PFSK-1 (cell line): ENCODE data around the gene ZNF157.

Source experiments
- FOXP2 ChIP-seq: optimal IDR thresholded peaks from 2 replicates; pipeline ENCODE3; 2011; ENCODE audit warnings: borderline replicate concordance, control low read depth, inconsistent platforms; ENCODE audit not compliant: insufficient read depth; ENCODE audit errors: extremely low read length, extremely low read depth
- POLR2AphosphoS5 ChIP-seq: IDR thresholded peaks from 2 replicates; pipeline ENCODE4 v1.6.1; 2012; ENCODE audit warnings: low read depth, mild to moderate bottlenecking, control low read depth, low read length, moderate library complexity
- REST ChIP-seq, 2 experiments: IDR thresholded peaks; 2 replicates each; pipeline versions ENCODE4 v1.6.1 to v1.8.0; 2011 to 2012; ENCODE audit warnings: low read depth in 2 of 2, low read length in 2 of 2, control low read depth in 1 of 2, inconsistent platforms in 1 of 2, mild to moderate bottlenecking in 1 of 2, moderate library complexity in 1 of 2; ENCODE audit not compliant: insufficient read depth in 1 of 2
- SIN3A ChIP-seq: IDR thresholded peaks from 2 replicates; pipeline ENCODE4 v1.6.1; 2012; ENCODE audit warnings: mild to moderate bottlenecking, low read length, moderate library complexity, borderline replicate concordance; ENCODE audit not compliant: insufficient read depth
- TAF1 ChIP-seq: IDR thresholded peaks from 2 replicates; pipeline ENCODE4 v1.6.1; 2012; ENCODE audit warnings: low read length, control low read depth, borderline replicate concordance; ENCODE audit not compliant: insufficient read depth

GRCh38 chrX:47360423-47361179 lies 9.8 kb upstream of the ZNF157 start:
- TF ChIP-seq REST (IDR thresholded peaks at IDR 0.05; ENCODE audit: insufficient read depth in 1 of 2, low read depth in 2 of 2, low read length in 2 of 2), result no peak
- TF ChIP-seq POLR2AphosphoS5, result no peak
- no peak for TF ChIP-seq SIN3A
- TF ChIP-seq TAF1, result no peak
- TF ChIP-seq FOXP2, result no peak
